ENCODE data around the gene PURB. TPM values are rescaled to one million over a fixed set of nuclear protein-coding genes. Genes with fewer than 3 reads are reported as not detected.

The PURB gene
- polyA plus RNA-seq, 1 donor from 2014 or later: 14.7 TPM

DNA sequence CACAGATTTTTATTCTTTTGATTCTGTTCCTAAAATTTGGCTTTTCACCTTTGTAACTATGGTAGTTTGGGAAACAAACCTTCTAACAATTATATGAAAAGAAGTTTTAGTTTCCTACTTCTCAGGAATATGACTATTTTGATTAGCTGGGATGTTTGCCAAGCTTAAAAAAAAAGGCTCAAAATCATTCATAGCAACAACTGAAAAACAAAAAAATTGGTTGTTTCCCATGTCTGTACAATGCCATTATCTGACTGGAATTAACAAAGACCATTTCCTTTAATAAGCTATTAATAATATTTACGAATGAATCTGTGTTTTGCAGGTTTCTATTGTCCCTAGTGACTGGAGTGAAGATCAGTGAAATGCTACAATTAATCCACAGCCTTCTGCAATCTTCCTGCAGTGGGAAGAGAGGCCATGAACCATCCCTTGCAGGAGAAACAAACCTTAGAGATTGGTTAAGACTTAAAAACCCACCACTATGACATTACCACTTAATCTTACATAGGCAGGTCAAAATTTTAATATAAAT lies 4.2 kb downstream of the PURB start:
- Histone ChIP-seq H3K4me2 (ENCODE audit: low read length) (peak overlapping the region; percentile 97), H3K9me3 (ENCODE audit: low read length) (no peaks in the 10 kb centered on the region), H3F3A (ENCODE audit: insufficient read depth, low read length, poor library complexity, severe bottlenecking) (peaks cover 3% of the 10 kb centered on the region), H3K27ac (ENCODE audit: low read length) (peak overlapping the region; percentile 69), H3K27me3 (ENCODE audit: insufficient read depth, low read depth, low read length) (no peaks in the 10 kb centered on the region), H3K36me3 (ENCODE audit: insufficient read depth, low read length) (peaks cover 9% of the 10 kb centered on the region), H3K4me3 (ENCODE audit: low read length) (peak overlapping the region; percentile 94), H4K20me1 (ENCODE audit: insufficient read depth) (no peaks in the 10 kb centered on the region), H3K9me2 (ENCODE audit: insufficient read depth, low read length) (no peaks in the 10 kb centered on the region), H3K9ac (ENCODE audit: low read length) (peak overlapping the region; percentile 90), H3K79me2 (replicated peaks; ENCODE audit: insufficient read depth, low read length) (peaks cover 67% of the 10 kb centered on the region), H2AFZ (ENCODE audit: low read depth, low read length) (no peak overlapping the region)
- no peak for TF ChIP-seq SMC3 (conservative IDR thresholded peaks at IDR 0.05; ENCODE audit: poor library complexity)
- no peak for TF ChIP-seq EP300 (conservative IDR thresholded peaks at IDR 0.05; ENCODE audit: poor library complexity, severe bottlenecking)
- TF ChIP-seq TAF1 (IDR thresholded peaks at IDR 0.05; ENCODE audit: low read depth): no peak
- TF ChIP-seq, protein P1, sequence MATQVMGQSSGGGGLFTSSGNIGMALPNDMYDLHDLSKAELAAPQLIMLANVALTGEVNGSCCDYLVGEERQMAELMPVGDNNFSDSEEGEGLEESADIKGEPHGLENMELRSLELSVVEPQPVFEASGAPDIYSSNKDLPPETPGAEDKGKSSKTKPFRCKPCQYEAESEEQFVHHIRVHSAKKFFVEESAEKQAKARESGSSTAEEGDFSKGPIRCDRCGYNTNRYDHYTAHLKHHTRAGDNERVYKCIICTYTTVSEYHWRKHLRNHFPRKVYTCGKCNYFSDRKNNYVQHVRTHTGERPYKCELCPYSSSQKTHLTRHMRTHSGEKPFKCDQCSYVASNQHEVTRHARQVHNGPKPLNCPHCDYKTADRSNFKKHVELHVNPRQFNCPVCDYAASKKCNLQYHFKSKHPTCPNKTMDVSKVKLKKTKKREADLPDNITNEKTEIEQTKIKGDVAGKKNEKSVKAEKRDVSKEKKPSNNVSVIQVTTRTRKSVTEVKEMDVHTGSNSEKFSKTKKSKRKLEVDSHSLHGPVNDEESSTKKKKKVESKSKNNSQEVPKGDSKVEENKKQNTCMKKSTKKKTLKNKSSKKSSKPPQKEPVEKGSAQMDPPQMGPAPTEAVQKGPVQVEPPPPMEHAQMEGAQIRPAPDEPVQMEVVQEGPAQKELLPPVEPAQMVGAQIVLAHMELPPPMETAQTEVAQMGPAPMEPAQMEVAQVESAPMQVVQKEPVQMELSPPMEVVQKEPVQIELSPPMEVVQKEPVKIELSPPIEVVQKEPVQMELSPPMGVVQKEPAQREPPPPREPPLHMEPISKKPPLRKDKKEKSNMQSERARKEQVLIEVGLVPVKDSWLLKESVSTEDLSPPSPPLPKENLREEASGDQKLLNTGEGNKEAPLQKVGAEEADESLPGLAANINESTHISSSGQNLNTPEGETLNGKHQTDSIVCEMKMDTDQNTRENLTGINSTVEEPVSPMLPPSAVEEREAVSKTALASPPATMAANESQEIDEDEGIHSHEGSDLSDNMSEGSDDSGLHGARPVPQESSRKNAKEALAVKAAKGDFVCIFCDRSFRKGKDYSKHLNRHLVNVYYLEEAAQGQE (IDR thresholded peaks at IDR 0.05; ENCODE audit: borderline replicate concordance): no peak
- TF ChIP-seq, protein P2, sequence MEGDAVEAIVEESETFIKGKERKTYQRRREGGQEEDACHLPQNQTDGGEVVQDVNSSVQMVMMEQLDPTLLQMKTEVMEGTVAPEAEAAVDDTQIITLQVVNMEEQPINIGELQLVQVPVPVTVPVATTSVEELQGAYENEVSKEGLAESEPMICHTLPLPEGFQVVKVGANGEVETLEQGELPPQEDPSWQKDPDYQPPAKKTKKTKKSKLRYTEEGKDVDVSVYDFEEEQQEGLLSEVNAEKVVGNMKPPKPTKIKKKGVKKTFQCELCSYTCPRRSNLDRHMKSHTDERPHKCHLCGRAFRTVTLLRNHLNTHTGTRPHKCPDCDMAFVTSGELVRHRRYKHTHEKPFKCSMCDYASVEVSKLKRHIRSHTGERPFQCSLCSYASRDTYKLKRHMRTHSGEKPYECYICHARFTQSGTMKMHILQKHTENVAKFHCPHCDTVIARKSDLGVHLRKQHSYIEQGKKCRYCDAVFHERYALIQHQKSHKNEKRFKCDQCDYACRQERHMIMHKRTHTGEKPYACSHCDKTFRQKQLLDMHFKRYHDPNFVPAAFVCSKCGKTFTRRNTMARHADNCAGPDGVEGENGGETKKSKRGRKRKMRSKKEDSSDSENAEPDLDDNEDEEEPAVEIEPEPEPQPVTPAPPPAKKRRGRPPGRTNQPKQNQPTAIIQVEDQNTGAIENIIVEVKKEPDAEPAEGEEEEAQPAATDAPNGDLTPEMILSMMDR (IDR thresholded peaks at IDR 0.05; ENCODE audit: poor library complexity, severe bottlenecking): no peak
- no peak for TF ChIP-seq POLR2AphosphoS5 (IDR thresholded peaks at IDR 0.05)
- no peak for TF ChIP-seq RAD21 (conservative IDR thresholded peaks at IDR 0.05)
- TF ChIP-seq EZH2 (IDR thresholded peaks at IDR 0.05; ENCODE audit: borderline replicate concordance, insufficient read depth, low read length, poor library complexity, severe bottlenecking): no peak
- no peak for TF ChIP-seq MXI1 (conservative IDR thresholded peaks at IDR 0.05; ENCODE audit: poor library complexity, severe bottlenecking)

DNA sequence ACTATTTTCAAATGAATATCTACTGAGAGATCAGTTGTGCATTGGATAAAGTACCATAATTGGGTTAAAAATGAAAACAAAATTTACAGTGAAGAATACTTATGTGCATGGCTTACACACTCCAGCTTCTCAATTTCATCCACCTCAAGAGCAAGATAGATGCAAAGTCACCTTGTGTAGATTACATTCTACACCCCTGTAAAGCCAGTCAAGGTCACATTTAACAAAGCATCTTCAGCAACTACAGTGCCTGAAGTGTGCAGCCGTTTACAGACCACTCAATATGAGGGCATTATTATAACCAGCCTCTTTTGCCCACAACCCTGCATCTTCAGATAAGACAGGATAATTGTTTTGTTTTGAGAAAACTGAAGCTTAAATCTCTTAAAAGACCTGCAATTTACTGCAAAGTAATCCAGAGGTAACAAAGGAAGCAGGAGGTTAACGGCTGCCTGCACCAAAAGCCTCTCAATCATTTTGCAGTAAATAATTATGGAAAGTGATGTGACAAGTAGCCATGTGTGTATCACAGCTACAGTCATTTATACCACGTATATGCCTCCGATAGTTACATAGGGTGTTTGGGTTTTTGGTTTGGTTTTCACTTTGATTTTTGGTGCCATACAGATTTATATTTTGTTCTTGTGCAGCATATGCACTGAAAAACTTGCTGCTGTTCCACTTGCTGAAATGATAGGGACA lies 4.9 kb downstream of the PURB start:
- peak overlapping the region; percentile 90 for H3K9ac ChIP-seq (ENCODE audit: low read length)
- H4K20me1 ChIP-seq (ENCODE audit: insufficient read depth): no peaks in the 10 kb centered on the region

More for the DNA sequence above, 4.9 kb downstream of the PURB start:
- Histone ChIP-seq H3K9me2 (ENCODE audit: insufficient read depth, low read length) (no peaks in the 10 kb centered on the region), H3F3A (ENCODE audit: insufficient read depth, low read length, poor library complexity, severe bottlenecking) (no peaks in the 10 kb centered on the region), H2AFZ (ENCODE audit: low read depth, low read length) (no peak overlapping the region), H3K27me3 (ENCODE audit: insufficient read depth, low read depth, low read length) (no peaks in the 10 kb centered on the region), H3K79me2 (replicated peaks; ENCODE audit: insufficient read depth, low read length) (peaks cover 67% of the 10 kb centered on the region), H3K4me2 (ENCODE audit: low read length) (peak overlapping the region; percentile 97), H3K9me3 (ENCODE audit: low read length) (no peaks in the 10 kb centered on the region), H3K27ac (ENCODE audit: low read length) (peak overlapping the region; percentile 69), H3K36me3 (ENCODE audit: insufficient read depth, low read length) (peaks cover 9% of the 10 kb centered on the region), H3K4me3 (ENCODE audit: low read length) (peak overlapping the region; percentile 94)
- TF ChIP-seq MXI1 (conservative IDR thresholded peaks at IDR 0.05; ENCODE audit: poor library complexity, severe bottlenecking) (peak; percentile 57), RAD21 (conservative IDR thresholded peaks at IDR 0.05) (no peak), EZH2 (IDR thresholded peaks at IDR 0.05; ENCODE audit: borderline replicate concordance, insufficient read depth, low read length, poor library complexity, severe bottlenecking) (no peak), POLR2AphosphoS5 (IDR thresholded peaks at IDR 0.05) (no peak), EP300 (conservative IDR thresholded peaks at IDR 0.05; ENCODE audit: poor library complexity, severe bottlenecking) (no peak), SMC3 (conservative IDR thresholded peaks at IDR 0.05; ENCODE audit: poor library complexity) (no peak)
- TF ChIP-seq, protein P1 (IDR thresholded peaks at IDR 0.05; ENCODE audit: borderline replicate concordance): no peak

All from neural cell (in vitro differentiated cells).